Right cardiac atrium (tissue), 5 donors: ENCODE results near the gene CHIT1. TPM values are rescaled to one million over a fixed set of nuclear protein-coding genes. Genes with fewer than 3 reads are reported as not detected.
A peak's percentile ranks its signal among the peaks of the same experiment; 100 is the strongest.

Source experiments
- ATAC-seq, 2 donors: fragments of 200-7000 bp; cut with Tn5 transposase; one replicate each; pipeline versions ENCODE4 v1.8.0 to v1.9.1; 2020; ENCODE audit warnings: moderate library complexity in 2 of 2, mild to moderate bottlenecking in 1 of 2
- DNase-seq, 3 donors: peaks; one replicate each; pipeline ENCODE4 v3.0.0-alpha.2; 2020
- H3K27ac ChIP-seq: one replicate; pipeline ENCODE4 v1.5.1; 2013; ENCODE audit warnings: mild to moderate bottlenecking, low read length, control low read depth, moderate library complexity
- H3K27me3 ChIP-seq: one replicate; pipeline ENCODE4 v1.6.1; 2013; ENCODE audit not compliant: control insufficient read depth, insufficient read depth
- H3K4me1 ChIP-seq: one replicate; pipeline ENCODE4 v1.6.1; 2013; ENCODE audit warnings: low read length; ENCODE audit not compliant: control insufficient read depth, insufficient read depth
- H3K4me3 ChIP-seq: one replicate; pipeline ENCODE4 v1.5.1; 2013; ENCODE audit warnings: low read length, control low read depth
- H3K9me3 ChIP-seq: one replicate; pipeline ENCODE4 v1.6.1; 2013; ENCODE audit warnings: low read length; ENCODE audit not compliant: control insufficient read depth
- WGBS: extraction: QIAGEN DNeasy Blood & Tissue Kit; methylation state at CpG from one replicate; pipeline ENCODE4 v1.1.7; 2013; 5-methylcytosine and 5-hydroxymethylcytosine counted together
- intact Hi-C, 4 donors: fragments of 100-400 bp; cut with DNase I; formaldehyde crosslinking; loops; one replicate each; pipeline versions ENCODE4 v1.11.0 to v1.14.0; 2022 to 2023
- long read RNA-seq, 4 donors: library from polyadenylated mRNA; unstranded; transcript quantifications; one replicate each; pipeline ENCODE4 v2.0.0, GENCODE V29; 2020 to 2021
- polyA plus RNA-seq: library from polyadenylated mRNA; stranded (reverse); fragments of 200-250 nt; gene quantifications from one replicate; pipeline ENCODE4 v1.2.3, GENCODE V29; 2013
- total RNA-seq, 4 donors: library from RNA; stranded (reverse); fragmentation: NEBNext Ultra II Directional; extraction: Animal tissue kit (Norgen Biotek cat#: 25700); gene quantifications; one replicate each; pipeline ENCODE4 v1.2.1, GENCODE V29; 2021
- donor health status: healthy with polysubstance abuse.
- donor health status: DM: no; HTN: yes; CAD: no.
- donor health status: DM: no; HTN: no; CAD: no.
- donor health status: DM: no; HTN: yes; CAD: no; lungs with severe emphysema.
- donor health status: DM: yes; HTN: yes; CAD: no.

CHIT1 gene
- total RNA-seq = under 1 TPM in 3 of 4 donors, not detected in 1; 0.25 to 0.64 (median 0.32) TPM
- polyA plus RNA-seq = 0.09 TPM
- long read RNA-seq, donor 1 = 0 reads
- long read RNA-seq, donor 2 = 0 reads
- long read RNA-seq, donor 3 = 0 reads
- long read RNA-seq, donor 4 = 0 reads

- no peaks in the 10 kb centered on the region for H3K9me3 ChIP-seq
- no peak within 1 kb of the TSS for H3K4me3 ChIP-seq
- no peak for ATAC-seq
- DNase-seq = no peak
- 90% methylated on average over 7 of the region's 7 CpGs for WGBS
- H3K27me3 ChIP-seq = no peaks in the 10 kb centered on the region
- H3K4me1 ChIP-seq = no peaks in the 10 kb centered on the region
- intact Hi-C loops = no loop called here
- no peak within 1 kb of the TSS for H3K27ac ChIP-seq
Observed at GRCh38 chr1:203229471-203230135, at the start of gene CHIT1. Gene CHIT1 (minus strand): TSS chr1:203229673. CDS start chr1:203229636, 37 bp downstream.

- Histone ChIP-seq H3K27me3 (no peaks in the 10 kb centered on the region), H3K4me3 (no peak overlapping the region), H3K4me1 (peaks cover 30% of the 10 kb centered on the region), H3K27ac (peak overlapping the region; percentile 95), H3K9me3 (no peaks in the 10 kb centered on the region)
- no peak for DNase-seq
- intact Hi-C loops = loop anchor here in 1 of 4 donors (10.0 kb wide), 1 partner anchor 206 kb away; no protein-coding TSS in a partner anchor
- 22% methylated on average over 8 of the region's 8 CpGs for WGBS
- no peak for ATAC-seq
Observed at GRCh38 chr1:203278885-203279406, 49.5 kb upstream of the CHIT1 start.

GRCh38 chr1:203278082-203278884 lies 48.8 kb upstream of the CHIT1 start:
- Histone ChIP-seq H3K4me3 (no peak overlapping the region), H3K27me3 (no peaks in the 10 kb centered on the region), H3K4me1 (peaks cover 30% of the 10 kb centered on the region), H3K27ac (peak overlapping the region; percentile 95), H3K9me3 (no peaks in the 10 kb centered on the region)
- WGBS = 5% methylated on average over 13 of the region's 13 CpGs
- DNase-seq = peak; percentile 98 to 99 (median 99)
- ATAC-seq = peak; percentile 89 to 93
- intact Hi-C loops = loop anchor here in 1 of 4 donors (10.0 kb wide), 1 partner anchor 207 kb away; no protein-coding TSS in a partner anchor

GRCh38 chr1:203276916-203277545 lies 47.6 kb upstream of the CHIT1 start:
- intact Hi-C loops = loop anchor here in 1 of 4 donors (10.0 kb wide), 1 partner anchor 208 kb away; no protein-coding TSS in a partner anchor
- DNase-seq (peak; percentile 72 to 85 (median 73)), ATAC-seq (peak in 1 of 2 donors; percentile 2)
- H3K27me3 ChIP-seq = no peaks in the 10 kb centered on the region
- 53% methylated on average over 9 of the region's 9 CpGs for WGBS
- no peaks in the 10 kb centered on the region for H3K9me3 ChIP-seq
- H3K4me1 ChIP-seq = peaks cover 26% of the 10 kb centered on the region
- no peak overlapping the region for H3K4me3 ChIP-seq
- peak overlapping the region; percentile 95 for H3K27ac ChIP-seq

- Histone ChIP-seq H3K9me3 (no peaks in the 10 kb centered on the region), H3K4me1 (peaks cover 24% of the 10 kb centered on the region), H3K4me3 (no peak overlapping the region), H3K27ac (peak overlapping the region; percentile 95), H3K27me3 (no peaks in the 10 kb centered on the region)
- no peak for DNase-seq
- 79% methylated on average over 5 of the region's 5 CpGs for WGBS
- ATAC-seq = no peak
- intact Hi-C loops = loop anchor here in 1 of 4 donors (10.0 kb wide), 1 partner anchor 208 kb away; no protein-coding TSS in a partner anchor
Observed at GRCh38 chr1:203276408-203276807, 46.9 kb upstream of the CHIT1 start.

- intact Hi-C loops = loop anchor here in 1 of 4 donors (10.0 kb wide), 1 partner anchor 209 kb away; no protein-coding TSS in a partner anchor
- Histone ChIP-seq H3K27ac (peak overlapping the region; percentile 65), H3K4me1 (peaks cover 24% of the 10 kb centered on the region), H3K27me3 (no peaks in the 10 kb centered on the region), H3K4me3 (no peak overlapping the region), H3K9me3 (no peaks in the 10 kb centered on the region)
- DNase-seq (peak in 1 of 3 donors; percentile 57), ATAC-seq (no peak)
- 80% methylated on average over 11 of the region's 11 CpGs for WGBS
Observed at GRCh38 chr1:203275656-203276272, 46.3 kb upstream of the CHIT1 start.

- peak; percentile 57 to 78 (median 74) for DNase-seq
- Histone ChIP-seq H3K27me3 (no peaks in the 10 kb centered on the region), H3K9me3 (no peaks in the 10 kb centered on the region), H3K27ac (peak overlapping the region; percentile 60), H3K4me1 (peaks cover 21% of the 10 kb centered on the region), H3K4me3 (no peak overlapping the region)
- intact Hi-C loops = loop anchor here (5.0 to 10.0 kb wide), 4 partner anchors 33 to 213 kb away; partner anchors contain the start of gene BTG2 (in 2 of the 4)
- peak; percentile 14 to 36 for ATAC-seq
- WGBS = 53% methylated on average over 12 of the region's 12 CpGs
Observed at GRCh38 chr1:203274603-203275381, 45.3 kb upstream of the CHIT1 start.

GRCh38 chr1:203273869-203274602 lies 44.6 kb upstream of the CHIT1 start:
- ATAC-seq = peak in 1 of 2 donors; percentile 0

More at GRCh38 chr1:203273869-203274602, 44.6 kb upstream of the CHIT1 start:
- Histone ChIP-seq H3K9me3 (no peaks in the 10 kb centered on the region), H3K27me3 (no peaks in the 10 kb centered on the region), H3K4me1 (peaks cover 20% of the 10 kb centered on the region), H3K4me3 (no peak overlapping the region), H3K27ac (peak overlapping the region; percentile 60)
- intact Hi-C loops = loop anchor here (1.0 to 10.0 kb wide), 7 partner anchors 33 to 213 kb away; partner anchors contain the start of gene BTG2 (in 2 of the 4)
- peak; percentile 61 to 86 (median 85) for DNase-seq
- 78% methylated on average over 12 of the region's 12 CpGs for WGBS
